UCSD-AML1 (cell line): ENCODE data around the gene SOCS7.
A peak's percentile ranks its signal among the peaks of the same experiment; 100 is the strongest.

ENCODE experiments used
- DNase-seq: peaks from one replicate; lab custom pipeline; 2025; ENCODE audit not compliant: unreplicated experiment; lab: John Stamatoyannopoulos, UW

SOCS7 gene

DNA sequence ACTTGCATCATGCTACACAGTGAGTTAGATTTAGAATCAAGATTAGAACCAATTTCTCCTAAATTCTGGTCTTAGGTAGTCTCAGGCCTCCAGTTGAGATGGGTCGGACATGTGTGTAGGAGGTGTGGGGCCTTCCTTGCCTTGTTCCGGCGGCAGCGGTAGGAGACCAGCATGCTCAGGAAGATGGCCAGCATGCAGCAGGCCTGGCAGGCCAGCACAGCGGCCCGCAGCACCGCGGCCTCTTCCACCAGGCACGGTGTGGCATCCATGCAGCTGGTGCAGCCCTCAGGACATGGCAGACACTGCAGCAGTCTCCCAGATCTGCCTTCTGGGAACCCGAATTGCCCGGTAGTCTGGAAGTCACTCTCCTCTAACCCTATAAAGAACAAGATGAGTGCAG lies 14.8 kb upstream of the SOCS7 start:
- no peak for DNase-seq

DNA sequence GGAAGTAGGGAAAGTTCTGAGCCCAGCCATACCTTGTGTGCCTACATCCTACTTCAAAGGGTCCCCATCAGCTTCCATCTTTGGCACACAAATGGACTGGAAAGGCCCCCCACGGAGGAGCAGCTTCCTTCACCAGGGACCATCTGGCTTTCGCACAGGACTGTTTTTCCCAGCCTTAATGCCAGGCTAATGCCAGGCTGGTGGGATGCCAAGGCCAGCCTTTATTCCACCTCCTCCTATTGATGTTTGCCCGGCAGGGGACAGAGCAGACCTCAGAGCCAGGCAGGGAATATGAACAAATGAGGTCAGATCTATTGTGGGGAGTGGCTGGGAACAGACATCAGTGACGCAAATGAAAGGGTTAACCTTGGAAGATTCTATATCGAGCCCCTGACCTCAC lies 13.6 kb upstream of the SOCS7 start:
- DNase-seq = no peak

DNA sequence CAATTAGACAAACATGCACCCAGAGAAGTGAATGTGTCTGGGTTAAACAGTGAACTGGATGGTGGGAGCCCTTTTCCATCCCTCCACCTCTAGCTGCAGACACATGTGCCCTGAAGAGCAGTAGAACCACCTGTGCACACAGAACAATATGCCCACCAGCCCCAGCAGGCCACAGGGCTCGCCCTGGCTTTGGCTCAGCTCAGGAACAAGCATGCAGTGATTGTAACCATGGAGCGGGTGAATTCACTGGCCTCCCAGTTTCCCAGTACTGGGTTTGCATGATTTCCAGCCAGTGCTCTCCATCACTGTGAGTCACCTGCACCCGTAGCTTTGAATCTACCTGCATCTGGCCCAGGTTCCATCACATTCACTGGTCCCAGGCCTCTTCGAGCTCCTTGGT lies 13.1 kb upstream of the SOCS7 start:
- DNase-seq = no peak

DNA sequence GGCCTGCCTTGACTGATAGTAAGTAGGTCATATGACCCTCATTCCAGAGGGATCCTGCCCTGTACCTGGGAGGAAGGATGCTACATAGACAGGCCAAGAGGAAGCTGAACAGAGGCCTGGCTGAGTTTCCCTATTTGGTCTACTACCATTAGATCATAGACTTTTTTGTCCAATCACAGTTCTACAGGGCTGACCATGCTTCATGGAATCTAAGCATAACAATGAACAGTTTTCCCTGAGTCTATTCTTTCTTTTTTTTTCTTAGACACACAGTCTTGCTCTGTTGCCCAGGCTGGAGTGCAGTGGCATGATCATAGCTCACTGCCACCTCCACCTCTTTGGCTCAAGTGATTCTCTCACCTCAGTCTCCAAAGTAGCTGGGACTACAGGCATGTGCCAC lies 11.8 kb upstream of the SOCS7 start:
- no peak for DNase-seq

DNA sequence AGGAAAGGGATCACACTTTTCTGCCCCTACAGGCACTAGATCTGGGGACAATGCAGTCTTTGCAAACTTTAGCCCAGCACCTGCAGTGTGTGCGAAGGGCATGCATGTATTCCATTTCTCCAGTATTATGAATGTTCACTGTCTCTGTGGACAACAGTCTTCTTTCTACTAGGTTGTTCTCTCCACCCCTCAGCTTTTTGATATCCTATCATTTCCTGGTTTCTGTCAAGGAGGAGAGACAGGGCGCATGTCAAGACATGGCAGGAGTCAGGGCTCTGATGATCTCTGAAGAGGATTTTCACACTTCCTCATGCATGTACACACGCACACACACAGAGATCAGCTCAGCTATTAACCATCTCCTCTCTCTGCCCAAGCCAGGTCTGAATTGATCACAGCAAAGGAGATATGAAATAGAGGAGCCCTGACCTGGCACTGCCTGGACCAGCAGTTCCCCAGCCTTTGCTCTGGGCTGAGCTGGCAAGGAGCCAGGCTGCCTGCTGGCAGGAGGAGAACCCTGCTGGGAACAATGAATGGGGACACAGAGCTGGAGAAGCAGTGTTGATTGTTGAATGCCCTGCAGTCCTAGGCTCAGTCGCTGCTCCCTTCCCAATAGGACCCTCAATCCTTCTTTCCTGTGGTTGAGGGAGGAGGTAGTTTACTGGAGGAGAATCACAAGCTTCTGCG lies 10.5 kb upstream of the SOCS7 start:
- peak; percentile 22 for DNase-seq

DNA sequence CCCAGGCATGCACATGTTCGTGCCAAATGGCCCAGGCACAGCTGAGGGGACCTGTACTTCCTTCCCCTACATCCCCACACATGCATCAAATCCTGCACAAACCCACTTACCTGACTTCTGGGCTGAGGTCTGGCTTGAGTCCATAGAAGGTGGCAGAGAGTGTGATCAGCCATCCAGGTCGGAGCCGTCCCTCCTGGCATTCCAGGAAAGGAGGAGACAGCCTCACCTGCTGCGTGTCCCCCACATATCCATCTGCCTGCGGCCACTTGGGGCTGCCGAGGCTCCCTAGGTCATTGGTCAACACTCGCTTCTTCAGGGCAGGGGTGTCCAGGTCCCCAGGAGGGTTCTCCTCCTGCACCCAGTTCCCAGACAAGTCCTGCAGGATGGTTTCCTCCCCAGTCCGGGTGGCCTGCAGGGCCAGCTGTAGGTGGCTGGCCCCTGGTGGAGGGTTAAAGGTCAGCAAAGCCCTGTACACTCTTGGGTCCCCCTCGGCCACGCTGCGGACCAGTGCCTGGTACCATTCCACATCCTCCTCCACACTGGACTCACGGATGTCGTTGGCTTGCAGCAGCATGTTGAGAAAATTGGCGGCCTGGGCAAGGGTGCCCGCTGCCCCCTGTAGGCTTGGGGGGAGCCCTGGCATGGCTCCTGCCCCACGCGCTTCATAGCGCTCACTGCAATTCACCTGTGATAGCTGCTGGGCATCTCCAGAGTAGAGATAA lies 8.6 kb upstream of the SOCS7 start:
- DNase-seq = no peak

DNA sequence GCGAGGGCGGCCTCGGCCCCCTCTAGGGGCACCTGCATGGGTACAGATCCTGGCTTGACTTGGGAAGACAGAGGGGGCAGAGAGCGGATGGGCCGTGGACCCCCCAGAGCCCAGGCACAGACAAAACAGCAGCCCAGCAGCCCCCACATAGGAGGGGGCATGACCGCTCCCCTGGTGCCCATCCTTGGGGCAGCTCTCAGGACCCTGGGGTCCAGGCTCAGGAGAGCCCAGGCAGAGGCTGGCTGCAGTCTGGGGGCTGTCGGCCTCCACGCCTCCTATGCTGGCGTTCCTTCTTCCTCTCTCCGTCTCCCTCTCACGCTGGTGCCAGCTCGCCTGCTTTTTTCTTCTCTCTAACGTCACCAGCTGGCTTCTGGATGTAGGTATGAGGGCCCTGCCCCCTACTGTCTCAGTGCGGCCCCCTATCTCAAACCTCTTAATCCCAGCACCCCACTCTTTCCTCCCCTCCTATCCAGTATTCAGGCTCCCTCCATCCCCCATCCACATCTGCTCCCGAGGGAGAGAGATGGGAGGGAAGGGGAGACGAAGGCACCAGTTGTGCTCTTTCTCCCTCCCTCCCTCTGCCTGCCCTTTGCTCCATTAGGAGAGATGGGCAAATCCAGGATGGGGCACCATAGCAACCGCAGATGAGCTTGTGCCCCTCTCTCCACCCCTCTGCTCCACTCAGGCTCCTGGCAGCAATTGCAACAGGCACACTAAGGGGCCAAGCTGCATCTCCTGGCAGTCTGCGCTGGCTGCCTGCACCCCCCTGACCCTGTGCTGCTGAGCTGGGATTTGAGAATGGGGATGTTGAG lies 7.8 kb upstream of the SOCS7 start, which contains the start of gene GPR179:
GPR179 (minus strand) TSS at position 349 of the 812 bp plus-strand sequence; CDS start at position 182, 167 bp downstream.
- DNase-seq = no peak

DNA sequence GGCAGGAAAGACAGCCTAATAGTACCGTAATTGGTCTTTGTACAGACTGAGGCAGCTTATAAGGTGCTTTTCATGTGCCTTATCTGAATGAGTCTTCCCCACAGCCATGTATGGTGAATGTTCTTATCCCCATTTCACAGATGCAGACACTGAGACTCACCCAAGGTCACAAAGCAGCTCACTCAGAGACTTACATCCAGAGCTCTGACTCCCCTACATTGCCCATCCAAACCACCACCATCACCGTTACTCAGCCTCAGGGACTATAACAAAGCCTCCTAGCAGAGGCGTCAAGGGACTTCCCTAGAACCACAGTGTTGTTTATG lies 7.3 kb upstream of the SOCS7 start:
- DNase-seq = no peak

DNA sequence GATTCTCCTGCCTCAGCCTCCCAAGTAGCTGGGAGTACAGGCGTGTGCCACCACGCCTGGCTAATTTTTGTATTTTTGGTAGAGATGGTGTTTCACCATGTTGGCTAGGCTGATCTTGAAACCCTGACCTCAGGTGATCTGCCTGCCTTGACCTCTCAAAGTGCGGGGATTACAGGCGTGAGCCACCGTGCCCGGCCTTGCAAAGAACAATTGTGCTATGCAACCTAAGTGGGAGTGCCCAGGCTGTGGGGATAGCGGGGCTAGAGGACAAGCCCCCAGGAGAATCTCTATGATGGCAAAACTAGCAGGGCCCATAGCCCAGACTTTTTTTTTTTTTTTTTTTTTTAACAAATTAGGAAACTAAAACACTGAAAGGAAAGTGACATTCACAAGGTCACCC lies 5.9 kb upstream of the SOCS7 start:
- DNase-seq = no peak

DNA sequence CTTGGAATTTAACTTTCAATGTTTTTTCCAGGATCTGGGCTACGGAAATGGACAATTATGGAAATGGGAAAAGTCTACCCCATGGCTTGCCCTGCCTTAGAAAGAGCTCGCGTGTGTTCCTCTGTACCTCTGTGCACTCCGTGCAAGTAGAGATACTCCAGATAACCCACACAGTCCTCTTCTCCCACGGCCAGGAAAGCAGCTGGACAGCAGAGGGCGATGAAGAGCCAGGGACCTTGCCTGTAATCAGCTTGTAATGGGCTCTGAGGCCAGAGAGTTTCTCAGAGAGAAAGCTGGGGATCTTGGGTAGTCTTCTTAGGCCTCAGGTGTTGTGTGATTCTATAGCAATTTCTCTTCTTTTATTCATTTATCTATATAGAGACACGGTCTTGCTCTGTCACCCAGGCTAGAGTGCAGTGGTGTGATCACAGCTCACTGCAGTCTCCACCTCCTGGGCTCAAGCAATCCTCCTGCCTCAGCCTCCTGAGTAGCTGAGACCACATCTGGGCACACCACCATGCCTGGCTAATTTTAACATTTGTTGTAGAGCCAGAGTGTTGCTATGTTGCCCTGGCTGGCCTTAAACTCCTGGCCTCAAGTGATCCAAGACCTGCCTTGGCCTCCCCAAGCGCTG lies 2.4 kb upstream of the SOCS7 start:
- DNase-seq = peak; percentile 83

DNA sequence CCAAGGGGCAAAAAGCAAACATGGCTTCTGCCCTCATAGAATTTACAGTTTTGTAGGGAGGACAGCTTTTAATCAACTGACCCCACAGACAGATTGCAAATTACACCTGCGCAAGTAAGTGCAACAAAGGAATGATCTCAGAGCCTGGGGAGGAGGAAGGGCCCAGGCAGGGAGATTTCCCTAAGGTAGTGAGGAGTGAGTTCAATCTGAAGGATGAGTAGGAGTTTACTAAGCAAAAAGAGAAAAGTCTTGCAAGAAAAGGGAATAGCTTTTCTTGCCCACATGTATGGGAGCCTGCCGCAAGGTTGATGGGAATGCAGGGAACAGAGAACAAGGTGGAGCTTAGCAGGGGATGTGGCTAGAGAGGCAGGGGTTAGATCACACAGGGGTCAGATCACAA lies 1.6 kb upstream of the SOCS7 start:
- no peak for DNase-seq

DNA sequence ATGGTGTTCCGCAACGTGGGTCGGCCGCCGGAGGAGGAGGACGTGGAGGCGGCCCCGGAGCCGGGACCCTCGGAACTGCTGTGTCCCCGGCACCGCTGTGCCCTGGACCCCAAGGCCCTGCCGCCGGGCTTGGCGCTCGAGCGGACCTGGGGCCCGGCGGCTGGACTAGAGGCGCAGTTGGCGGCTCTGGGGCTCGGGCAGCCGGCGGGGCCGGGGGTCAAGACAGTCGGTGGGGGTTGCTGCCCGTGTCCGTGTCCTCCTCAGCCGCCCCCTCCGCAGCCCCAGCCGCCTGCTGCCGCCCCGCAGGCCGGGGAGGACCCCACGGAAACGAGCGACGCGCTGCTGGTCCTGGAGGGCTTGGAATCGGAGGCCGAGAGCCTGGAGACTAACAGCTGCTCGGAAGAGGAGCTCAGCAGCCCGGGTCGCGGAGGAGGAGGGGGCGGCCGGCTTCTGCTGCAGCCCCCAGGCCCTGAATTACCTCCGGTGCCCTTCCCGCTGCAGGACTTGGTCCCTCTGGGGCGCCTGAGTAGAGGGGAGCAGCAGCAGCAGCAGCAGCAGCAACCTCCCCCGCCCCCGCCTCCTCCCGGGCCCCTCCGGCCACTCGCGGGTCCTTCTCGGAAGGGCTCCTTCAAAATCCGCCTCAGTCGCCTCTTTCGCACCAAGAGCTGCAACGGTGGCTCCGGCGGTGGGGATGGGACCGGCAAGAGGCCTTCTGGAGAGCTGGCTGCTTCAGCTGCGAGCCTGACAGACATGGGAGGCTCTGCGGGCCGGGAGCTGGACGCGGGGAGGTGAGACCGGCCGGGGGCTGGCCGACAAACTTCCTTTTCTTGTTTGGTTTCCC lies 821 bp downstream of the SOCS7 start:
- DNase-seq = peak; percentile 30

DNA sequence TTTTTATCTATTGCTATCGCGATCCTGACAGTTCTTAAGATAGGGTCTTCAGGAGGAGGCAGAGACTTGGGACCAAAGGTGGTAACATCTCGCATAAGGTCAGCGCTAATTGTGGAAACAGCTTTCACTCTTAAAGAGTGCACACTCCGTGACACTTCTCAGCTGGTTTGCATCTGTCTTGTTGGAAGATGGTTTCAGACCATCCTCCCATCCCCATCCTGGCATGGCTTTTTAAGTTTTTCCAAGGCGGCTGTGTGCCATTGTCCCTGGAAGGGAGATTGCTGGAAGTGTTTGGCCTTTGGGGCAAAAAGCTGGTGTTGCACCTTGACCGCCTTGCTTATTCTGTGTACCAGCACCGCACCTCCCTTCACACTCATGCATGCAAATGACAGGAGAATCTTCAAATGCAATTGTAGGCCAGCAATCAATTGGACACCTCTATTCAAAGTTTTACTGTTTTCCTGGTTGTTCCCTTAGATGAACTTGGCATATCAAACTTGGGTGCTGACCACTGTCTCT lies 1.5 kb downstream of the SOCS7 start:
- no peak for DNase-seq

DNA sequence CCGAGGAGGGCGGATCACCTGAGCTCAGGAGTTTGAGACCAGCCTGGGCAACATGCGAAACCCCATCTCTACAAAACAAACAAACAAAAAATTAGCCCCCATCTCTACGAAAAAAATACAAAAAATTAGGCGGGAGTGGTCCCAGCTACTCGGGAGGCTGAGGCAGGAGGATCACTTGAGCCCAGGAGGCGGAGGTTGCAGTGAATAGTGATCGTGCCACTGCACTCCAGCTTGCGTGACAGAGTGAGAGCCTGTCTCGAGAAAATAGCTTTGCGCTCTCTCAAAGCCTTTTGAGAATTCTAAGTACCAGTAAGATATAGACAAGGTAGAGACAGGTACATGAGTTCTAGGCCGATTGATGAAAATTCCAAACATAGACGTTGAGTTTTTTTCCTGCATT lies 2.0 kb downstream of the SOCS7 start:
- no peak for DNase-seq

DNA sequence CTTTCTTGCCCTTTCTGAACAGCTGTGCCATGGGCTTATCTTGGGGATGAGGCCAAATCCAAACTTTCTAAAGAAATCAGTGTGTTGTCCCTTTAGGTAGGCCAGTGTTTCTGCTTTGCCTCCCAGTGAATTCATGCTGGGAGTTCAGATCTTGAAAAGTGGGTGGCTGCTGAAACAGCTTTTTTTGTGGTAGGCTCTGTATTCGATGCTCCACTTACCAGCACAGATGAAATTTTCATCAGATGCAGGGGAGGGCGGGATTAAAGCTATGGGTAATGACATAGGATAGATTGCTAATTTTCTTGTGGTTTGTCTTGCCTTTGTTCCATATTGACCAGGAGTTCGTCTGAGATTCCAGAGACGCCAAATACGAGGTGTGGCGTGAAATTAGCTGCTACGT lies 2.8 kb downstream of the SOCS7 start:
- no peak for DNase-seq

DNA sequence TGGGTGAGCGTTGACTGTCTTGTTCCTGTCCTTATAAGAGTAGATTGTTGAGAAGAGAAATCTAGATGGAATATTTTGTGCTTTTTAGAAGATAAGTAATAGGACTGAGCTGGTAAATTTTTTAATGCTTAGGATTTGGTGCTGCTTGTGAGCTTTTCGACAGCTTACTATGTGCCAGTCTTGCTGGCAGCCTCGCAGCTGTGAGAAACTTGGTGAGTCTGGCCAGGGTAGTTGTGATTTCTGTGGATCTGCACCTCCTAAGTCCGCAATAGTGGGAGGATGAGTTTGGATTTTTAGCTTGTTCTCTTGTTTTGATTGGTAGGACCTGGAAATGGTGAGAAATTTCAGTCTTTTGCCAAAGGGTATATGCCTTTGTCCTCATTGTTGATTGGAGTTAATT lies 3.6 kb downstream of the SOCS7 start:
- no peak for DNase-seq

DNA sequence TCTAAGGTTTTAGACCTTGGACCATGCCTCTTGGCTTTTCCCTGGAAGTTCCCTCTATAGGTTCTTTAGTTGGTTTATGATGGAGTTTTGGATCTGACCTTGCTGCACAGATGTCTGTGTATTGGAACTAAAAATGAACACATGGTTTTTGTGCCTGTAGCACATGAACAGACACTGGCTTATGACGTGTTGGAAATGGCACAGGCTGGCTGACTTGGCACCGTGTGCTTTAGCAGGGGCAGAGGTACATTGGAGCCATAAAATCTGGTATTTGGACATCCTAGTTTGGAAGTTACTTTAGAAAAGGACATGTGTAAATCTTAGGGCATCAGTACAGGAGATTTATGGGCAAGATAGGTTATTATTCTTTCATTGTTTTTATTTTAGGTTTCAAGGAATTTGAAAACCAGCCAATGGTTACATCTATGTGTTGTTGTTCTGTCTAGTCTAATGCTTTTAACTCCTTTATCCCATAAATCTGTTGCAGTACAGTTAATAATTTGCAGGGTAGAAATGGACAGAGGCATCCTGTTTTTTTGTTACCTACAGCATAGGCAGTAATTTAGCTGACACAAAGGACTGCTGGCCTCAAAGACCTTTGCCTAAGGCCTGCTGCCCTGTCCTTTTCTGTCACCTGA lies 6.0 kb downstream of the SOCS7 start:
- DNase-seq = no peak

DNA sequence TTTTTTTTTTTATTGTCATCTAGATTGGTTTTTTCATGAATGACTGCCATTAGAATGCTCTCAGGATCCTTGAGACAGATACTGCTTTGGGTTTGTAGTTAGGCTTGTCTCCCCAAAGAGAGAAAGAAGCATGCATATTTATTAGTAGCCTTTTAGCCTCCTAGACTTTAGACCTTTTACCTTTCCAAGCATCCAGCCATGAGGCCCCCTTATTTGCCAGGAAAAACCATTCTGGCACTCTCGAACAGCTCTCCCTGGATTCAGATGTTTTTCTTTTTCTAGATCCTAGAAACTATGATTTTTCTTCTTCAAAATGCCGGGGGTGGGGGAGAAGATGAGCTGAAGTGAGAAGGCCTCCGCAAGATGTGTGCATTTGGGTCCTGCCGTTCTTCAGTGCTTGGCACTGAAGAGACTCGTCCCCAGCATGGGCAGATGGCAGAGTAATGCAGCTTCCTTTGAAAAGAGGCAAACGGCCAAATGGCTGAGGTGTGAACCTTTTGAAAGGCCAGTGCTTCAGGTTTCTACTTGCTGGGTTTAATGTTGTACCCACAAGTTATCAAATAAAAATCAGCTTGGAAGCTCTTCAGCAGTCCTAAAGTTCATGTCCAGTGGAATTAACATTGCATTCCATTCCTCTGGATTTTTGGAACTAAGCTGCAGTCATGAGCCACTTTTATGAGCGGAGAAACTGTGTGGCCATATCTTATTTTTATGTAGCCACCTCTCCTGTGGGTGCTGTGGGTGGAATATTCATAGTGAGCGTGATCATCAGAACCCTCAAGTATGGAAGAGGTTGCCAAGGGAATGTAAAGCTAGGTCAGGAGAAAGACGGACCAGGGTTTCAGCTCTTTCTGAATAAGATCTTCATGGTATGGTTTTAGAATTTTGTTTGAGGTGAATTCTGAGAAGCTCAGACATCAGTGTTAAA lies 7.2 kb downstream of the SOCS7 start:
- DNase-seq = no peak
